M059J (cell line): ENCODE data around the gene FAM13A. TPM values are rescaled to one million over a fixed set of nuclear protein-coding genes. Genes with fewer than 3 reads are reported as not detected.
"Not testable (repeated sequence)": the region's sequence is repeated elsewhere in the genome, so short reads cannot be mapped to it uniquely, and the experiment has no call there.

Experiments used
- DNase-seq: peaks from one replicate; pipeline ENCODE4 v3.0.0-alpha.2; 2012; ENCODE audit warnings: low read depth
- total RNA-seq: library from RNA; depleted of rRNA; stranded (reverse); fragments of >200 nt; shearing (Covaris generic); gene quantifications from 2 replicates; pipeline ENCODE4 v1.2.3, GENCODE V29; 2014

The FAM13A gene
- total RNA-seq, 1 experiment from 2014 or later, result 9.7 TPM

DNA sequence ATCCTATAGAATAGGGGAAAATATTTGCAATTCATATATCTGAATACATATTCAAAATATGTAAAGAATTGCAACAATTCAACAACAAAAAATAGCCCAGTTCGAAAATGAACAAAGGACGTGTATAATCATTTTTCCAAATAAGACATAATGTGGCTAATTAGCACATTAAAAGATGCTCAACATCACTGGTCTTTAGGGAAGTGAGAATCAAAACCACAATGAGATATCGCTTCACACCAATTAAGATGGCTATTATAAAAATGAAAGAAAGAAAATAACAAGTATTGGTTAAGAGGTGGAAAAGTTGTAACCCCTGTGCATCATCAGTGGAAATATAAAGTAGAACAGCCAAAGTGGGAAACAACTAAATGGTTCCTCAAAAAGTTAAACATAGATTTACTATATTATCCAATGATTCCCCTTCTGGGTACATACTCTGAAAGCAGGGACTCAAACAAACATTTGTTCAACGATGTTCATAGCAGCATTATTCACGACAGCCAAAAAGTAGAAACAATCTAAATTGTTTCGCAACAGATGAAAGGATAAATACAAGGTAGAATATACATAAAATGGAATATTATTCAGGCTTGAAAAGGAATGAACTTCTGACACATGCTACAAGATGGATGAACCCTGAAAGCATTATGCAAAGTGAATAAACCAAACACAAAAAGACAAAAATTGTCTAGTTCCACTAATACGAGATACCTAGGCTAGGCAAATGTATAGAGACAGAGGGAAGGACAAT, 12.7 kb downstream of the FAM13A start:
- DNase-seq, result no peak

DNA sequence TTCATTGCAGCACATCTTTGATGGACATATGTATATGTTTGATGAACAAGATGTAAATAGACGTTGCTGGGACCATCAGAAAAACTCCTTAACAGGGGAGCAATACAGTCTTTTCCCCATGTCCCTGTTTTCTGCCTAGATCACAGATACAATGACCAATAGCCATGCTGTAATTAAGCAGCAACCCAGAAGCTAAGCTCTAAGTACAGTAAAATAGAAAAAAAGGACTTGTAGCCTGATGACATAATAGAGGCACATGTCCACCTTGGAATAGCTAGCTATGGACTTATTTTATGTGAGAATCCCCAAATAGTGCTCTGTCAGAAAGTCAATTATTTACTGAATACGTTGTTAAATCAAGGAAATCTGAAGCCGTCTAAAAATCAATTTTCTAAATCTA, 14.9 kb downstream of the FAM13A start:
- DNase-seq, result no peak

DNA sequence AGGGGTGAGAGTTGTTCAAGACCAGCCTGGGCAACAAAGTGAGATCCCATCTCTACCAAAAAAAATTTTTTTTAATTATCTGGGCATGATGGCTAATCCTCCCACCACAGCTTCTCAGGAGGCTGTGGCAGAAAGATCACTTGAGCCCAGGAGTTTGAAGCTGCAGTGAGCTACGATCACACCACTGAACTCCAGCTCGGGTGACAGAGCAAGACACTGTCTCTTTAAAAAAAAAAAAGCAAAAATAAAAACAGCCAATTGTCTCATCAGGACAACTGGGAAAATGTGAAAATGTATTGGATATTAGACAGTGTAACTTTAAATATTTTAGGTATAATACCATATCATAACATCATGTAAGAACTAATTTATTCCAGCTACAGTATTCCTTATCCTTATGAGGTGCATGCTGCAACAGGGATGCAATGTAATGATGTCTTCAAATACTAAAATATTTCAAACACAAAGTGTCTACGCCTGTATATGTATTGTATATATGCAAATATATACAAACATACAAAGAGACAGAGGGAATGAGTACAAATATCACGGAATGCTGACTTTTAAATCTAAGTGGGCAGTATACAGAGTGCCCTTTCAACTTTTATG, 17.2 kb downstream of the FAM13A start:
- DNase-seq, result no peak

DNA sequence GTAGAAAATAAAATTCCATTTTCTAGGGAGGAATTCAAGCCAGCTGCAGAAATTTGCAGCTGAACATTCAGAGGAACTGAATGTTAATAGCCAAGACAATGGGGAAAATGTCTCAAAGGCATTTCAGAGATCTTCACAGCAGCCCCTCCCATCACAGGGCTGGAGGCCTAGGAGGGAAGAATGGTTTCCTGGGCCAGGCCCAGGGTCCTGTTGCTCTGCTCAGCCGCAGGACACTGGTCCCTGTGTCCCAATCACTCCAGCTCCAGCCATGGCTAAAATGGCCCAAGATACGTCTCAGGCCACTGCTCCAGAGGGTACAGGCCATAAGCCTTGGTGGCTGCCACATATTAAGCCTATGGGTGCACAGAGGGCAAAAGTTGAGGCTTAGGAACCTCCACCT, 20.4 kb downstream of the FAM13A start:
- DNase-seq, result no peak

DNA sequence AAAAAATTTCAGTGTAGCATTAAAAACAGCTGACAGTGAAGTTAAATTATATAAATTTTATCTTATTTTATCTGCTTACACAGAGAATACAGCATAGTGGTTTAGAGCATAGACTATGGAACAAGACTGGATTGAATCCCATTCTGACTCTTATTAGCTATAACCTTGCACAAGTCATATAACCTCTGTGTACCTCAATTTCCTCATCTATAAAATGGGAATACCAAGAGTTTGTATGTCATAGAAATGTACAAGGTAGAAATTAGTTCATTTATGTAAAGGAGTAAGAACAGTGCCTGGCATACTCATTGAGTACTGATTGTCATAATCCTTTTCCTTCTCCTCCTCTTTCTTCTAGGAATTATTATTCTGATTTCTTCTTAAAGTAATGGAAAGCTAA, 25.7 kb downstream of the FAM13A start:
- no peak for DNase-seq

DNA sequence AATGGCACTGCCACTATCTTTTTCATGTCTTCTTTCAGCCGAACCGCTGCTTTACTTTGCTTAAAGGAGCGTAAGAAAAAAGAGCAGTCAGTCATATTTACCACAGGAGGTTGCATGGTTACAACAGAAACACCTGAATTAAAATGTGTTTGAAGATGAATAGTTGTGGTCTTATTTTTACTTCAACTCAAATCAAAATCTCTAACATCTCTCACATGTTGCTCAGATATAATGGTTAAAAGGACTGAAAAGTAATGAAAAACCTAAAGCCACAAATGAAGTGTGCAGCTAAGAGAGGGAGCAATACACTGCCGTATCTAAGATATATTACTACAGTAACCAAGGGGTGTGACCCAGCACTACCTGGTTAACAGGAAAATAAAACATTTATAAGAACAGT, 27.4 kb downstream of the FAM13A start:
- no peak for DNase-seq

DNA sequence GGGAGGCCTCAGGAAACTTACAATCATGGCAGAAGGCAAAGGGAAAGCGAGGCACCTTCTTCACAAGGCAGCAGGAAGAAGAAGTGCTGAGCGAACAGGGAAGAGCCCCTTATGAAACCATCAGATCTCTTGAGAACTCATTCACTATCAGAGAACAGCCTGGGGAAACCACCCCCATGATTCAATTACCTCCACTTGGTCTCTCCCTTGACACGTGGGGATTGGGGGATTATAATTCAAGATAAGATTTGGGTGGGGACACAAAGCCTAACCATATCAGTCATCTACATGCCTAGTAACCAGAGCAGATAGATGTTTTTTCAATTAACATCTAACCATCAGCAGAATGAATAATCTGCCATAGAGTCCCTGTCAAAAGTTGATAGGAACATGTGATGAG, 30.4 kb downstream of the FAM13A start:
- no peak for DNase-seq

DNA sequence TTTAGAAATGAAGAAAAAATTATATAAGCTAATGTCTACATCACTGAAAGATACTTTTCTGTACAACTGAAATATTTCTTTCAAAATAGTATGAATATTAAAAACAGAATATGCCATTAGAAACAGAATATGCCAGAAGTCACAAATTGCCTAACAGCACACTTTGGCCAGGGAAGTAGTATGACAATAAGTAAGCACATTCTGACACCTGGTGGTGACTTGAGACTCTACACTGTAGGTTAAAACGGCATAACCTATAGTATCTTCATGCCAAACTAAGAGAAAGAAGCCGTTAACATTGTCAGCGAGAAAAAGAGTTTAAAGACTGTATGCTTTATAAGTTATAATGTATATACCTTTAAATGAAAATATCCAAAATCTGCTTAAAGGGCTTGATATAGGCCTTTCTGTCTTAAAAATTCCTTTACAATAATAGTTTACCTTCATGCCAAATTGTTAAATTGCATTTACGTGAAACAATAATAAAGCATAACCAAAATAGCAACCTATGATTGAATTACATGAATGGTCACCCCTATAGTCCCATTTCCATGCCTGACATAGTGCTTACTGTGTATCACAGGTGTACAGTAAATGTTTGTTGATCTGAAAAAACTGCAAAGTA, 32.8 kb downstream of the FAM13A start:
- DNase-seq, result peak; percentile 67

DNA sequence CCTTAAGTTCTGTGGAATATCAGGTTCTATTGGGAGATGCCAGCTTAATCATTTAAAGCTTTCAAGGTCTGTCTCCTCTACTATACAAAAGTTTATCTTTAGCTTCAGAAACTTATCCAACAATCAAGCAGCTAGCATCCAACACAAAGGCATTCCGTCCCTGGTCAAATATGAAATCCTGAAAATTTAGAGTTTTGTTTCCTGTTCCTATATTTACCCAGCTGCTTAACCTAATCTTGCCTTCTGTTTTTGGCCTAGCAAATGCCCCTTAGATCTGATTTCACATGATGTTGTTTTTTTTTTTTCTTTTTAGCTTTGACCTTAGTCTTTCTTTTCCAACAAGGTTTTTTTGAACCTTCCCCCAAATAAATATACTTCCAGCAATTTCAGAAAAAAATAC, 33.8 kb downstream of the FAM13A start:
- no peak for DNase-seq

DNA sequence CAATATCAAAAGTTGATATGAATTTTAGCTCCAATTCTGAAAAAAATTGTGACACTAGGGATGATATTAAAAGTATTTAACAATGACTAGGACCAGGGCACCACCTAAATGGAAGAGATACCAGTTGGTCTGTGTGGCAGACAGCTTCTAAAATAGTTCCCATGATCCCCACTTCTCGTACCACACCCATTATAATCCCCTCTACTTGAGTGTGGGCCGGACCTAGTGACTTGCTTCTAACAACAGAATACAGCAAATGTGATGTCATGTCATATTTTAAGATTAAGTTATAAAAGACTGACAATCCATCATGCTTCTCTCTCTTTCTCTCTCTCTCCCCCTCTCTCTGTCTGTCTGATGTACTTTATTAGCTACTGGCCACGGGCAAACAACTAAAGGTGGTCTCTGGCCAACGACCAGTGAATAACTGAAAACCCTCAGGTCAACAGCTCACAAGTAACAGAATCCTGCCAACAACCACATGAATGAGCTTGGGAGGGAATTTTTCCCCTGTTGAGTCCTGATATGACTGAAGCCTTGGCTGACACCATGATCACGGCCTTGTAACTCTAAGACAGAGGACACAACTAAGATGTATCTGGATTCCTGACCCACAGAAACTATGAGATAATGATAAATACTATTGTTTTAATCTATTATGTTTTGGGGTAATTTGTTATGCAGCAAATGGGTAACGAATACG, 34.4 kb downstream of the FAM13A start:
- DNase-seq, result no peak

DNA sequence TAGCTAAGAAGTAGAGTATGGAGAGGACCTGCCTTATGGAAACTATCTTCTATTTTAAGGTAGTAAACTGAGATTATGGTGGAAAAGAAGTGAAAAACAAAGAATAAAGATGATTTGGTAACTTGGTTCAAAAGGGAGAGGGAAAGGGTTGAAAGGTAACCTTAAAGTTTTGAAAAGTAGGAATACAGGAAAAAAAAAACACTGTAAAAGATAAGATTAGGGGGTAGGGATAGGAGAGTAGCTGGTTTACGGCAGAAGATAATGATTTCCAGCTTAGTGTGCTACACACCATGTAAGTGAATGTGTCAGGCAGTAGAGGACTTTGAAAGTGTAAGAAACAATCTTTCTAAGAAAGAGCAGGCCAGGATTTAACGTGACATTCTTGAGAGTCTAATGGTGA, 35.3 kb downstream of the FAM13A start:
- no peak for DNase-seq

DNA sequence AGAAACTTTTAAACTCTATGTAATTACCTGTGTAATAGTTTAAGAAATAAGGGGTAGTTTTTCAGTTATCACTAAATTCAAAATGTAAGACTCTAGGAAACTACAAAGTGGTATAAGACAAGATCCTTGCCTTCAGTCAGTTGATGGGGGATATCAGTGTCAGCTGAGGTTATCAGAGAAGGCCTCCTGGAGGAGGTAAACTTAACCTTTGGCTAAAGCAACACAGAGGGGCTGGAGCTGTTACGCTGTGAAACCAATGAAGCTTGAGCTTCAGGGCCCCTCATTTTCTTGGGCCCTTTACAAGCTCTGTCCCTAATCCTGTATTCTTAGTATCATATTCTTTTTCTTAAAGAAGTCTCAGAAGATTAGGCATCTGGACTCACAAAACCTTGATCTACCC, 35.9 kb downstream of the FAM13A start:
- no peak for DNase-seq

DNA sequence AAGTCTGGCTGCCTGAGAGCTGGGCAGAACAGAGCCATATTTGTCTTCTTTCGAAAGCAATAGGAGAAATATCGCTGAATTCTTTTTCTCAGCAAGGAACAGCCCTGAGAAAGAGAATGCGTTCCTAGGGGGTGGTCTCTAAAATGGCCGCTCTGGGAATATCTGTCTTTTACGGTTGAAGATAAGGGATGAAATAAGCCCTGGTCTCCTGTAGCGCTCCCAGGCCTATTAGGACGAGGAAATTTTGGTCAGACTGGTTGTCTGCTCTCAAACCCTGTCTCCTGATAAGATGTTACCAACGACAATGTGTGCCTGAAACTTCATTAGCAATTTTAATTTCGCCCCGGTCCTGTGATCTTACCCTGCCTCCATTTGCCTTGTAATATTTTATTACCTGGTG, 42.1 kb downstream of the FAM13A start:
- DNase-seq, result not testable (repeated sequence)

DNA sequence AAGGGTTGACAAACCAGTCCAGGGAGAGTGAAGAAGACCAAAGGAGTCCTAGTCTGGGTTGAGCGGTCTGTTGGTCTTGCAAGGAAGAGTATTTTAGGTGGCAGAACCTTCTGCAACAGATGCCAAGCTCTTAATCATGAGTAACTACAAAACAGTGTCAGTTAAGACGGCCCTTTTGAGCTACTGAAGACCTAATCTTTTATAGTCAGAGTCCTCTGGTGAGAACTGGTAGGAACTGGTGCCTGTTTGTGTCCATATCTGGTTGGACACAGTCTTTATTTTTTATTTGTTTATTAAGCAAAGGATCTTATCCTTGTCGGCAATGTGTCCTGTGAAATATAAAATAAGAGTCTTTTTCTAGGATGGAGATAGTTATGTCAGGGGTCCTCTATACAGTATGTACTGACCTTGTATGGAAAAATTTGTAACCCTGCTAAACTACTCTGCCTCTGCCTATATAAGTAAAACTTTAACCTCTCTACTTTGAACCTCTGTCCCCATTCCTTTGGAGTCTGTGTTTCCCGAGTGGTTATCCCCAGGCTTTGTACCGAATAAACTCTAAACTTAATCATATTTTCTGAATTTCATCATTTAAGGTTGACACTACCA, 47.1 kb downstream of the FAM13A start:
- DNase-seq, result no peak

DNA sequence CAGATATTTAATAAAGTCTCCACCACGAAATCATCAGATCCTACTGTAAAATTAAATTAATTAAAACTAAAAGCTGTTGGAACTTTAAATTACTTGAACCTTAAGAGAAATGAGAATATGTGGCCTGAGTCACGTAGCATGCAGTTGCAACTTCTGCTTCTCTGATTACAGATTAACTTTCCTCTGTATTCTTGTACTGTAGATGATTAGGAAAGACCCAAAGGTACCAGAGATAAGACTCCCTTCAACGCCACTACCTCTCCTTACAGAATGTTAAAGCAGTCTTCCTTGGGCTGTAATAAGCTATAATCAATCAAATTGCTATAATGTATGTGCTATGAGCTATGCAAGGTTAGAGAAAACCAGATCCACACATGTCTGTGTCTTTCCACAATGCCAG, 47.9 kb downstream of the FAM13A start:
- DNase-seq, result no peak

DNA sequence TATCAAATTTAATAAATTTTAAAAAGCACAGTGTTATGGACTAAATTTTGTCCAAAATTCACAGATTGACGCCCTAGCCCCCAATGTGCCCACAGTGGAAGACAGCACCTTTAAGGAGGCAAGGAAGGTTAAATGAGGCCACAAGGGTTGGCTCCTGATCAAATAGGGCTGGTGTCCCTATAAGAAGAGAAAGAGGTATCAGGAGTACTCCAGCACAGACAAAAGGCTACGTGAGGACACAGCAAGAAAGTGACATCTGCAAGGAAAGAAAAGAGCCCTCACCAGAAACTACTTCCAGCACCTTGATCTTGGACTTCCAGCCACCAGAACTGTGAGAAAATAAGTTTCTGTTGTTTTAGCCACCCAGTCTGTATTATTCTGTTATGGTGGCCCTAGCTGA, 48.8 kb downstream of the FAM13A start:
- DNase-seq, result no peak

DNA sequence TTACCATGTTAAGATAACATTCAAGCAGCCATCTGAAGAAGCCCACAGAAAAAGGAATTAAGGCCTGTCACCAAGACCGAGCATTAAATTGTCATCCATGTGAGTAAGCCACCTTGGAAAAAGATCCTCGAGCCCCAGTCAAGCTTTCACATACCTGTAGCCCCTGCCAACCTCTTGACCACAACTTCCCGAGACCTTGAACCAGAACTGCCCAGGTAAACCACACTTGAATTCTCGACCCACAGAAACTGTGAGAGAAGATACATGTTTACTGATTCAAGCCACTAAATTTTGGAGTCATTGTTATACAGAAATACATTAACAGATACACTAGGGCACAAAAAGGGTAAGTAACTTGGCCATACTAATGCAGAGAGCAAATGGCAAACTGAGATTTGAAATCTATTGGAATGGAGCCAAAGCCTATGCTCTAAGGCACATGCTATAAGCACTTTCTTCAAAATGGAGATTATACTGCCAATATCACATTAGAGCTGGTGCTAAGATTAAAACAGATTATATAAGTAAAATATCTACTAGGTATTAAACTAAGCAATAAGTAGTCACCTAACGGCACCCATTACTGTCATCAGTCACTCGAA, 49.5 kb downstream of the FAM13A start:
- DNase-seq, result no peak

DNA sequence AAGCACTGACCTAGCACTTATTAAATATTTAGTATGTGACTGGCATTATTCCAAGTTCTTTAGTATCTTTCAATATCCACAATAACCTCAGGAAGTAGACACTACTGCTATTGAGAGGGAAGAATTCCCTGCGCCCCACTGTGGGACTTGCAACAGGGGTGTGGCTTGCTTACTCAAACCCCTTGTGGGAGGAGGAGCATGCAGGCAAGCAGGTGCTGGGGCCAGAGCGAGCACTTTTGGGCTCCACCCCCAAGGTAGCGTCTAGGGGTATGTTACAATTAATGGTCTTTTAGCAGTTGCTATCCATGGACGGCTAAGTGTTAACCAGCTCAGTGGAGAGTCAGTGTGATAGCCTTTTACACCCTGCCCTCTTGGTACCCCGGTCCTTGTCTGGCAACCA, 50.7 kb downstream of the FAM13A start:
- DNase-seq, result no peak

DNA sequence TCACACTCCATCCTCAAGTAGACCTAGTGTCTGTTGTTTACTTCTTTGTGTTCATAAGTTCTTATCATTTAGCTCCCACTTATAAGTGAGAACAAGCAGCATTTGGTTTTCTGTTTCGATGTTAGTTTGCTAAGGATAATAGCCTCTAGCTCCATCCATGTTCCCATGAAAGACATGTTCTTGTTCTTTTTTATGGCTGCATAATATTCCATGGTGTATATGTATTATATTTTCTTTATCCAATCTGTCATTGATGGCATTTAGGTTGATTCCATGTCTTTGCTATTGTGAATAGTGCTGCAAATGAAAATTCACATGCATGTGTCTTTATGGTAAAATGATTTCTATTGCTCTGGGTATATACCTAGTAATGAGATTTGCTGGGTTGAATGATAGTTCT, 51.9 kb downstream of the FAM13A start:
- not testable (repeated sequence) for DNase-seq

DNA sequence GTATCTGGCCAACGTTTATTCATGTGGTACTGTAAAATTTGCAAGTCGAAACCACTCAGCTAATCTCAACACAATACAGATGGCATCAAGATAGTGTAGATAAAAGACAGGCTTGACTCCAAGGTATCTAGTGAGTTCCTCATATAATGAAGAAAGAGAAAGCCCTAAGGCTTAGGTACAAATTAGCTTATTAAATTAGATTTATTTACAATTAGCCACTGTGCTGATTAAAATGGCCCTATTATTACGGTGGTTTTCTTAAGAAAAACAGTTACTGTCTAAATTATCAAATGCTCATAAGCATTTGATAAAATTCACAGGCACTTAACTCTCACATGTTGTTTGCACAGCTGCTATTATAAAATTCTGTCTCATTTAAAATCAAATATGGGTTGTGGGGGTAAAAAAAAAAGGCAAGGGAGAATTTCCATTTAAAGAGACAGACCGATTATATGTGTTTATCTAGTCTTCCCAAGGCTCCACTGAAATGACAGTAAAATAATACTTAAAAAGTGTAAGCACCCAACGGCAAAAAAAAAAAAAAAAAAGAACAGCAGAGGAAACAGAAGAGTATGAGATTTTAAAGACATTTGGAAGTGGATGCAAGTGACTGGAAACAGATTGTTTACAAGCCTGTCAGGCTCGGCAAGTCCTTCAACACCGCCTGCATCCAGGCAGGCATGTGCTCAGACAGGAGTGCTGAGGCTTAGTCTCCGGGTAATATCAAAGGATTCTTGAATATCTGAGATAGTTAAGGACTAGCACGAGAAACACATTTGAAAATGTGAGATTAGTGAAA, 55.1 kb downstream of the FAM13A start:
- DNase-seq, result no peak

DNA sequence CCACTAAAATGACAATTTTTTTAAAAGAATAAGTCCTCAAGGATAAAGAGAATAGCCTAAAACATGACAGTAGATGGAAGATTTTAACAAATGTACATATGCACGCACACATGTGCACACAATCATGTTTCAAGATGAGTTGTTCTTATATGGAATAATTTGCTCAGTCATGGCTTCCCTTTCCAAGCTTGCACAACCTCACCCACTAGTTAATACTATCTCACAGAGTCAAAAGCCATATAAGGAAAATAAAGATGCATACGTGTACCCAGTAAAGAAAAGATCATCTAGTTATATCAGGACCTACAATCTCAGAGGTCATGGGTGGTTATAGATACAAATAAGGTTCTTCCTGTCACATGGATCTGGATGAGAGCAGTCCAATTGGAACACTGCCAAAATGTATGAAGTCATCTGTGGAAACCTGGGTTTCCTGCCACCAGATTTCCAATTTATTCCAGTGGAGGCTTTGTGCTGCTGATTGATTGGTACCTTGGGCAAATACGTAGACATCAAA, 56.1 kb downstream of the FAM13A start:
- DNase-seq, result peak; percentile 65
